MM.1S (cell line): ENCODE measurements around the gene WFDC8.

Experiments
- DNase-seq: peaks from one replicate; pipeline ENCODE4 v3.0.0-alpha.2; 2015
- H2AFZ ChIP-seq: fragments of 300-600 bp; sonication (generic); 2 replicates; pipeline ENCODE4 v1.6.0; 2016; ENCODE audit warnings: antibody characterized with exemption, low read length
- H3F3A ChIP-seq: fragments of 300-600 bp; sonication (generic); 2 replicates; pipeline ENCODE4 v1.6.1; 2016; ENCODE audit warnings: mild to moderate bottlenecking, antibody characterized with exemption, low read length, moderate library complexity, mixed read lengths; ENCODE audit not compliant: insufficient read depth
- H3K27ac ChIP-seq: fragments of 300-600 bp; sonication (generic); 2 replicates; pipeline ENCODE4 v1.5.1; 2016; ENCODE audit warnings: mild to moderate bottlenecking, low read length
- H3K27me3 ChIP-seq: fragments of 300-600 bp; sonication (generic); replicated peaks from 2 replicates; pipeline ENCODE4 v1.6.0; 2016; ENCODE audit warnings: low read length; ENCODE audit not compliant: insufficient read depth
- H3K36me3 ChIP-seq: fragments of 300-600 bp; sonication (generic); replicated peaks from 2 replicates; pipeline ENCODE4 v1.6.1; 2016; ENCODE audit warnings: mild to moderate bottlenecking, low read length, mixed read lengths; ENCODE audit not compliant: insufficient read depth
- H3K4me1 ChIP-seq: fragments of 300-600 bp; sonication (generic); 2 replicates; pipeline ENCODE4 v1.6.1; 2016; ENCODE audit warnings: low read length, mixed read lengths
- H3K4me2 ChIP-seq: fragments of 300-600 bp; sonication (generic); 2 replicates; pipeline ENCODE4 v1.6.0; 2016; ENCODE audit warnings: low read depth, low read length
- H3K4me3 ChIP-seq: fragments of 300-600 bp; sonication (generic); 2 replicates; pipeline ENCODE4 v1.5.1; 2016; ENCODE audit warnings: low read length, mixed read lengths
- H3K79me2 ChIP-seq: fragments of 300-600 bp; sonication (generic); 2 replicates; pipeline ENCODE4 v1.6.1; 2016; ENCODE audit warnings: mixed run types, low read length, mixed read lengths
- H3K9ac ChIP-seq: fragments of 300-600 bp; sonication (generic); 2 replicates; pipeline ENCODE4 v1.6.1; 2016; ENCODE audit warnings: low read length, mixed read lengths
- H3K9me2 ChIP-seq: fragments of 300-600 bp; sonication (generic); replicated peaks from 2 replicates; pipeline ENCODE4 v1.6.1; 2016; ENCODE audit warnings: mild to moderate bottlenecking, low read length, mixed read lengths; ENCODE audit not compliant: insufficient read depth
- H3K9me3 ChIP-seq: fragments of 300-600 bp; sonication (generic); replicated peaks from 2 replicates; pipeline ENCODE4 v1.6.1; 2016; ENCODE audit warnings: mild to moderate bottlenecking, low read length, mixed read lengths; ENCODE audit not compliant: insufficient read depth
- H4K20me1 ChIP-seq: fragments of 300-600 bp; sonication (generic); 2 replicates; pipeline ENCODE4 v1.6.1; 2016; ENCODE audit warnings: mild to moderate bottlenecking, low read length, moderate library complexity, mixed read lengths; ENCODE audit not compliant: insufficient read depth
- EZH2 ChIP-seq: fragments of 300-600 bp; sonication (generic); optimal IDR thresholded peaks from 2 replicates; pipeline ENCODE3; 2017; ENCODE audit warnings: low read depth, mild to moderate bottlenecking, antibody characterized with exemption, low read length, mixed read lengths
- EZH2phosphoT487 ChIP-seq: fragments of 300-600 bp; sonication (generic); IDR thresholded peaks from 2 replicates; pipeline ENCODE4 v1.6.1; 2018; ENCODE audit warnings: antibody characterized with exemption, low read length
- TF ChIP-seq, protein P1 (sequence below): fragments of 300-600 bp; sonication (generic); IDR thresholded peaks from 2 replicates; pipeline ENCODE4 v1.5.1; 2016; ENCODE audit warnings: antibody characterized with exemption, low read length, mixed read lengths

Gene WFDC8

DNA sequence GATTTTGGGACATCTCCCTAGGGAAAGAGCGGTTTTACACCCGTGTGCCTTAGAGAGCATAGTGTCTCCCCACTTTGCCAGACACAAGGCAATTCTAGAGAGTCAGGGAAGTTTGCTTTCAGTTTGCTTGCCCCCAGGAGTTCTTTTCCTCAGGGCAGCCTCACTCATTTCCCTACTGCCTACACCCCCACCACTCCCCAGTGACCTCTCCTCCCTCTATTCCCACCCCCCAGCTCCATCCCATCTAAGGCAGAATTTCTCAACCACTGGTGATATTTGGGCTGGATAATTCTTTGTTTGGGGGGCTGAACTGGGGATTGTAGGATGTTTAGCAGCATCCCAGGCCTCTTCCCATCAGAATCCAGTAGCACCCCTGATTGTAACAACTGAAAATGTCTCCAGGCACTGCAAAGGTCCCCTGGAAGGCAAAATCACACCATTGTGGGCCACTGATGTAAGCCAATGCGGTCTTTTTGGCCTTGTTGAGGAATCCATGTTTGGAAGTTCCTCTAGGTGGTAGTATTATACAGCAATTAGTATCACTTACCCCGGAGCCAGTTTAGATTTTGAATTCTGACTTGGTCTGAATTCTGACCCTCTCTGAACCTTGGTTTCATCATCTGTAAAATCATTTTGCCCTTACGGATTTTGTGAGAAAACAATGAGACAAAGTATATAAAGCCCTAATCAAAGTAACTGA is 33.2 kb downstream of the WFDC8 start:
- Histone ChIP-seq H3K4me3 (no peak overlapping the region), H3K27me3 (no peaks in the 10 kb centered on the region), H3K4me1 (no peaks in the 10 kb centered on the region), H3K36me3 (no peaks in the 10 kb centered on the region), H2AFZ (no peak overlapping the region), H3K9me2 (no peaks in the 10 kb centered on the region), H3F3A (no peaks in the 10 kb centered on the region), H3K9me3 (no peaks in the 10 kb centered on the region), H3K79me2 (no peaks in the 10 kb centered on the region), H3K9ac (no peak overlapping the region), H4K20me1 (no peaks in the 10 kb centered on the region), H3K27ac (no peak overlapping the region), H3K4me2 (no peak overlapping the region)
- TF ChIP-seq EZH2phosphoT487 = no peak
- TF ChIP-seq, protein P1, sequence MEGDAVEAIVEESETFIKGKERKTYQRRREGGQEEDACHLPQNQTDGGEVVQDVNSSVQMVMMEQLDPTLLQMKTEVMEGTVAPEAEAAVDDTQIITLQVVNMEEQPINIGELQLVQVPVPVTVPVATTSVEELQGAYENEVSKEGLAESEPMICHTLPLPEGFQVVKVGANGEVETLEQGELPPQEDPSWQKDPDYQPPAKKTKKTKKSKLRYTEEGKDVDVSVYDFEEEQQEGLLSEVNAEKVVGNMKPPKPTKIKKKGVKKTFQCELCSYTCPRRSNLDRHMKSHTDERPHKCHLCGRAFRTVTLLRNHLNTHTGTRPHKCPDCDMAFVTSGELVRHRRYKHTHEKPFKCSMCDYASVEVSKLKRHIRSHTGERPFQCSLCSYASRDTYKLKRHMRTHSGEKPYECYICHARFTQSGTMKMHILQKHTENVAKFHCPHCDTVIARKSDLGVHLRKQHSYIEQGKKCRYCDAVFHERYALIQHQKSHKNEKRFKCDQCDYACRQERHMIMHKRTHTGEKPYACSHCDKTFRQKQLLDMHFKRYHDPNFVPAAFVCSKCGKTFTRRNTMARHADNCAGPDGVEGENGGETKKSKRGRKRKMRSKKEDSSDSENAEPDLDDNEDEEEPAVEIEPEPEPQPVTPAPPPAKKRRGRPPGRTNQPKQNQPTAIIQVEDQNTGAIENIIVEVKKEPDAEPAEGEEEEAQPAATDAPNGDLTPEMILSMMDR = peak; percentile 27
- peak; percentile 15 for DNase-seq

DNA sequence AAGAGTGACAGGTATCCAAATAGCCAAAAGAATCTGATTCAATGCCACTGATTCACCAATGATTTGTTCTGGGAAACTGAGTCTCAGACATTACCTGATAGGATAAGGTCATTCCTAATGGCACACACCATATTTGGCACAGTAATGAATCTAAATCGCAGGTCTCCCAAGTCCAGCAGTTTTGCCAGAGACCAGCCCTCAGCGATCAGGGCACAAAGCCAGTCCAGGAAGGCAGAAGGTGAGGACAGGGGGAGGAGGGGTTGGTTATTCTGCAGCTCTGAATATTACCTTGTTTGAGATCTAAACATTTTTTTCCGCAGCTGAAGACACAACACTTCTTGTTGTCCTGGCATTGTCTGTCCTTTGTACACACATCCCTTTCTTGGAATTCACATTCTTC is 33.7 kb downstream of the WFDC8 start:
- no peaks in the 10 kb centered on the region for H4K20me1 ChIP-seq
- no peaks in the 10 kb centered on the region for H3K27me3 ChIP-seq
- TF ChIP-seq EZH2 (no peak), EZH2phosphoT487 (no peak)
- TF ChIP-seq, protein P1 = no peak
- H3F3A ChIP-seq = no peaks in the 10 kb centered on the region
- H3K36me3 ChIP-seq = no peaks in the 10 kb centered on the region
- H3K79me2 ChIP-seq = no peaks in the 10 kb centered on the region
- H3K4me3 ChIP-seq = no peak overlapping the region
- H3K9ac ChIP-seq = no peak overlapping the region
- H3K9me2 ChIP-seq = no peaks in the 10 kb centered on the region
- no peak for DNase-seq
- no peak overlapping the region for H3K4me2 ChIP-seq
- H3K4me1 ChIP-seq = no peaks in the 10 kb centered on the region
- H3K9me3 ChIP-seq = no peaks in the 10 kb centered on the region
- no peak overlapping the region for H3K27ac ChIP-seq
- H2AFZ ChIP-seq = no peak overlapping the region

DNA sequence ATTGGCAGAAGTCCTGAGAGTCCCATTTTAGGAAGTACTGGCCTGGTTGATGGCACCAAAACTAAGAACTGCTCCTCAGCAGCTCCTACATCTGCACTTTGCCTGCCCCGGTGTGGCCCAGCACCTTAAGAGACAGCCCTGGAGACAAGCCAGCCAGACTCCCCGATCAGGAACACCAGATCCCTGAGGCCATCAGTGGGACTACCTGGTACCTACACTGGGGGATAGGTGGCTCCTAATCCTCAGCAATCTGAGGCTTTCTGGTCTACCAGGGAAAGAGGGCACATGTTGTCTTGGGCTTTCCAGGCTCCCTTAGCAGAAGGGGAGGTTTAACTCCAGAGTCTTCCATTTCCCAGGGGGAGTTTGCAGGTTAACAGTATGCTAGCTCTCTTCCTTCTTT is 39.7 kb downstream of the WFDC8 start, which contains the start of gene WFDC6:
WFDC6 (minus strand) TSS at position 101 of the 400 bp plus-strand sequence; CDS start at position 26, 75 bp downstream.
- no peak for TF ChIP-seq EZH2phosphoT487
- TF ChIP-seq EZH2 = no peak
- TF ChIP-seq, protein P1 = no peak
- Histone ChIP-seq H3K9me2 (no peaks in the 10 kb centered on the region), H3F3A (no peaks in the 10 kb centered on the region), H4K20me1 (no peaks in the 10 kb centered on the region), H3K4me1 (no peaks in the 10 kb centered on the region), H2AFZ (no peak within 1 kb of the TSS), H3K9ac (no peak within 1 kb of the TSS), H3K9me3 (no peaks in the 10 kb centered on the region), H3K4me2 (no peak within 1 kb of the TSS), H3K4me3 (no peak within 1 kb of the TSS), H3K27me3 (no peaks in the 10 kb centered on the region), H3K27ac (no peak within 1 kb of the TSS), H3K79me2 (no peaks in the 10 kb centered on the region), H3K36me3 (no peaks in the 10 kb centered on the region)
- no peak for DNase-seq
